Endometrial microvascular endothelial cells (primary cell): ENCODE data around the gene SMPD3. TPM values are rescaled to one million over a fixed set of nuclear protein-coding genes. Genes with fewer than 3 reads are reported as not detected.
"Not testable (repeated sequence)": the region's sequence is repeated elsewhere in the genome, so short reads cannot be mapped to it uniquely, and the experiment has no call there.

Source experiments
- in situ Hi-C: cut with HindIII; loops from 2 replicates; pipeline ENCODE4 v1.10.0; 2017; ENCODE audit warnings: low sequenced_read_pairs, low pct_unique_long_range_greater_than_20kb; ENCODE audit errors: inconsistent ontology term
- total RNA-seq: library from RNA; depleted of rRNA; stranded (reverse); fragments of >200 nt; gene quantifications from one replicate; pipeline ENCODE4 v1.2.3, GENCODE V29; 2015; ENCODE audit errors: inconsistent ontology term

SMPD3 gene
- not detected for total RNA-seq

DNA sequence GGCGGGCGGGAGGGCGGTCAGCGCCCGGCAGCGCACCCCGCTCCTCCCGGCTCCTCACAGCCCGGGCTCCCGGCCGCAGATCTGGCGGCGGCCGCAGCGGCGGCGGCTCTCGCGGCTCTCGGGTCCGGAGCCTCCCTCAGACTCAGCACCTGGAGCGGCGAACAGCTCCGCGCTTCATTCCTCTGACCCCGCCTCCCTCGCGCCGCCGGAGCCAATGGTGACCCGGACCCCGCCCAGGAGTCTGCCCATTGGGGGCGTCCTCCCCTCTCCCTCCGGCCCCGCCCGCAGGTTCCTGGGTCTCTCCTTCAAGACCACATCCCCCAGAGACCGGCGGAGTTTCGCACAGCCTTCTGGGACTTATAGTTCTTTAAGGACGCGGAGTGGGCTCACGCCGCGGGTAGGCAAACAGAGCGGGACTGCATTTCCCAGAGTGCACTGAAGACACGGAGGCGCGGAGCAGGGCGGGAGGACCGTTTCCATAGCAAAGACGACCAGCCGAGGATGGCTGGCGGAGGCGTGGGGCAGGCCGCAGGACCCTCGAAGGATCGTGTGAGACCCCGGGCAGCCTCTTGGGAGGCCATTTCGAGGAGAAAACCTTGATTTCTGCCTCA, at the start of gene SMPD3:
Gene SMPD3, minus strand, starts transcription at position 149 of the 611 bp plus-strand sequence. CDS start 76,327 bp downstream, outside the sequence.
- in situ Hi-C loops: no loop called here

DNA sequence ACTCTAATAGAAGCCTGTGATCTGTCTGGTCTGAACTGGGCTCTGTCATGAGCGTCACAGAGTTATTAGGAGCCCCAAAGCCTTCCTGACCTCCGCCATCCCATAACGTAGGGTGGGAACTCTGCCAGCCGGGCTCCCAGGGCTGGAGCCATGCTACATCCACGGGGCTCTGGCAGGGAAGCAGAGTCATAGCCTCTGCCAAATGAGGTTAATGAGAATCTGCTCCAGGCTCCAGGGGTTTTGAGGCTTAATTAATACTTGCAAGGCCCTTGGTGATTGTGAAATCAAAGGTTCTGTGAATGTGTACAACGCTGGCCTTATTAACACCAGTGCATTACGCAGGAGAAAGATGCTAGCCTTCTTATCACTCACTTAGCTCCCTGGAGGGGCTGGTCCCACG, 48.4 kb upstream of the SMPD3 start:
- in situ Hi-C loops: no loop called here

DNA sequence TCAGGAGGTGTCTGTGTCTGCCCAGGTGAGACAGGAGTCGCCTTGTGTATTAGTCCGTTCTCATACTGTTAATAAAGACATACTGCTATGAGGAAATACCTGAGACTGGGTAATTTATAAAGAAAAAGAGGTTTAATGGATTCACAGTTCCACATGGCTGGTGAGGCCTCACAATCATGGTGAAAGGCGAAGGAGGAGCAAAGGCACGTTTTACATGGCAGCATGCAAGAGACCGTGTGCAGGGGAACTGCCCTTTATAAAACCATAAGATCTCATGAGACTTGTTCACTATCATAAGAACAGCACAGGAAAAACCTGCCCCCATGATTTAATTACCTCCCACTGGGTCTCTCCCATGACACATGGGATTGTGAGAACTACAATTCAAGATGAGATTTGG, 46.0 kb upstream of the SMPD3 start:
- in situ Hi-C loops: not testable (repeated sequence)

DNA sequence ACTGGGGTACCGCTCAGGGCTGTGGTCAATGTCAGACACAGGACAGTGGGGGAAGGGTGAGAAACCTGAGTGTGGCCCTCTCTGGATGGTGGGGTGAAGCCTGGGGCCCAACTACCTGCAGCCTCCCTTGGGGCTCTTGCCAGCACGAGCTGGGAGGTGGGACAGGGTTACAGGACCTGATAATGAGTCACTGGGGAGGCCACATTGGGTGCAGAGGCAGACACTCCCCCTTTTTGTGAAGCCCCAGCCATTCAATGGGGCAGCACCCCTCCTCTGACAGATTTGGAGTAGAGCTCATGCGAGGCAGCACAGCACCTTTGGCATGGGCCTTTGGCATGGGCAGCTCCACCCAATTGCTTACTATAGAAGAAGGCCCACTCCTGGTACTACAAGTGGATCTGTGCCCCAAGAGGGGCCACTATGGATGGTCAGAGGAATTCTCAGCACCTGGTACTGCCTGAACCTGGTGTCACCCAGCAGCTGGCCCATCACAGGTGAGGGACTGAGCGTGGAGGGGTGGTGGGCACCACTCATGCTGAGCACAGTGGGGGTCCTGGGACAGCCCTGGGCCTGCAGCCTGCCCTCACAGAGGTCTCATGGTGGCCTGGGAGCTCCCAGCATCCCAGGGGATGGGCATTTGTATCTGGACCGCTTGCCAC, 45.2 kb upstream of the SMPD3 start:
- in situ Hi-C loops: no loop called here

- in situ Hi-C loops: no loop called here
Observed at GRCh38 chr16:68492543-68493411, 44.5 kb upstream of the SMPD3 start.

DNA sequence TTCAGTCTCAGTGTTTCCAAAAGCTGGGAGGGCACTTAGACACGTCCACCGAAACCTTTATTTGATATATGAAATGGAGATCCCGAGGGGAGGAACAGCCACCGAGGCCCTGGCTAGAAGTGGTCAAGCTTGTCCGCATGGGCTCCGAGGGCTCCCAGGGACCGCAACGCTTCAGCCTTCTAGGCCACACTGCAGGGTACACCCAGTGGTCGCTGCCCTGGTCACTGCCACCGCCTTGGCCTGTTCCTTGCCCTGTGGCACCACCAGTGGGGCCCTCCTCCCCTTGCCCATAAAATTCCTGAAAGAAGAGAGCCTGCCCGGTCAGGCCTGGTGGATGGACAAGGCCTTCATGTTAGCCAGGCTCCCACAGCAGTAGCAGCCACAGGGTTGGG, 43.8 kb upstream of the SMPD3 start:
- in situ Hi-C loops: no loop called here

DNA sequence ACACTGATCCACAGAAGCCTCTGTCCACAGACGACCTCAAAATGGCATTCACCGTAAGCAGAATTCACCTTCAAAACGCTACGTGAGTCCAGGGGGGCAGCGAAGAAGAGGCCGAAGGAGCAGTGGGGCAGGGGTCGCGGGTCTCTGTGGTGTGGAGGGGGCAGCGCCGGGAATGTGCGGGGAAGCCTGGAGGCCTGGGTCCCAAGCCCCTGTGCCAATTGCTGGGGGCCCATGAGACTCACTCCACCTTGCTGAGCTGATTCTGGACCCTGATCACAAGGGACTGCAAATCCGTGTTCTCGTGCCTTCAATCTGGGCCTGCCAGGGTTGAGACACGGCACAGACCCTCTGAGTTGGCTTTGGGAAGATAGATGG, 43.3 kb upstream of the SMPD3 start:
- in situ Hi-C loops: no loop called here

GRCh38 chr16:68490829-68491575, 42.7 kb upstream of the SMPD3 start:
- in situ Hi-C loops: no loop called here

GRCh38 chr16:68490358-68490757, 42.0 kb upstream of the SMPD3 start:
- in situ Hi-C loops: no loop called here

DNA sequence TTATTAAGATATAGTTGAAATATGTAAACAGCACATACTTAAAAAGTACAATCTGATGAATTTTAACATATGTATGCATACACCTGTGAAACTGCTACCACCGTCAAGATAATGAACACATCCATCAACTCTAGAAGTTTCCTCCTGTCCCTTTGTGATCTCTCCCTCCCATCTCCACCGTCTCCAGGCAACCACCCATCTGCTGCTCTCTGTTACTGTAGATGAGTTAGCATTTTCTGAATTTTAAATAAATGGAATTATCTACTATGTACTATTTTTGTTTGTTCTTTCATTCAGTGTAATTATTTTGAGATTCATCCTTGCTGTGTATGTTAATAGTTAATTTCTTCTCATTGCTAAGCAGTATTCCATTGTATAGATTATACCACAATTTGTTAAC, 40.2 kb upstream of the SMPD3 start:
- in situ Hi-C loops: no loop called here

DNA sequence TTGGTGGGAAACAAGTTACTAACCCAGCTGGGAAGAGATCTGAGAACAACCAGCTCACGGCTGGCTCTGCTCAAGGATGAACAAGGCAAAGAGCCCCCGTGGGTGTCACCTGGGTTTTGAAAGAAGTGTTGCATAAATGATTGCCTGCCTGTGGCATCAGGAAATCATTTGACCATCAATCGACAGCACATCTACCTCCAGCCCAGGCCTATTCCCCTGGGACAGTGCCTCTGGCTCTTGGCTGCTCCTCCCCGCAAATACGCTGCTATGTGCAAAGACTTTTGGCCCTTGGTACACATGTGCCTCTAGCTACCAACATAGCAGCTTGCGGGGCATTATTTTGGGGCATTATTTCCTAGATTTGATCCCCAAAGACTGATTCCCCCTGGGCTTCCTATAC, 39.4 kb upstream of the SMPD3 start:
- in situ Hi-C loops: no loop called here

- in situ Hi-C loops: no loop called here
Observed at GRCh38 chr16:68487203-68487514, 38.9 kb upstream of the SMPD3 start.

- in situ Hi-C loops: no loop called here
Observed at GRCh38 chr16:68486502-68487202, 38.3 kb upstream of the SMPD3 start.

DNA sequence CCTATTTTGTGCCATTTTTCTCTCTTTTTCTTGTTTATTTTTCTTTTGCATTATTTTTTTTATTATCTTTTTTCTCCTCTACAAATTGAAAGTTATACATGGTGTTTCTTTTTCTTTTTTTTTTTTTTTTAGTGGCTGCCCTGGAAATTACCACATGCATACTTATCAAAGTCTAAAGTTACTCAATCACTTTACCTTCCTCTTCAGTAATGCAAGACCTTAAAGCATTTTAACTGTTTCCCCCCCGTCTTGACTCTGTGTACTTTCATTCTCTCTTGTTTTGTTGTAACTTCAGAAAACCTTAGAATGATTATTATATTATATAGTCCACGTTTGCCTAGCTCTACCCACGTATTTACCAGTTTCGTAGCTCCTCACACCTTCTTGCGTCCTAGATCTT, 33.3 kb upstream of the SMPD3 start:
- in situ Hi-C loops: no loop called here

- in situ Hi-C loops: no loop called here
Observed at GRCh38 chr16:68480084-68480995, 32.0 kb upstream of the SMPD3 start.

GRCh38 chr16:68479271-68479670, 31.0 kb upstream of the SMPD3 start:
- in situ Hi-C loops: no loop called here

DNA sequence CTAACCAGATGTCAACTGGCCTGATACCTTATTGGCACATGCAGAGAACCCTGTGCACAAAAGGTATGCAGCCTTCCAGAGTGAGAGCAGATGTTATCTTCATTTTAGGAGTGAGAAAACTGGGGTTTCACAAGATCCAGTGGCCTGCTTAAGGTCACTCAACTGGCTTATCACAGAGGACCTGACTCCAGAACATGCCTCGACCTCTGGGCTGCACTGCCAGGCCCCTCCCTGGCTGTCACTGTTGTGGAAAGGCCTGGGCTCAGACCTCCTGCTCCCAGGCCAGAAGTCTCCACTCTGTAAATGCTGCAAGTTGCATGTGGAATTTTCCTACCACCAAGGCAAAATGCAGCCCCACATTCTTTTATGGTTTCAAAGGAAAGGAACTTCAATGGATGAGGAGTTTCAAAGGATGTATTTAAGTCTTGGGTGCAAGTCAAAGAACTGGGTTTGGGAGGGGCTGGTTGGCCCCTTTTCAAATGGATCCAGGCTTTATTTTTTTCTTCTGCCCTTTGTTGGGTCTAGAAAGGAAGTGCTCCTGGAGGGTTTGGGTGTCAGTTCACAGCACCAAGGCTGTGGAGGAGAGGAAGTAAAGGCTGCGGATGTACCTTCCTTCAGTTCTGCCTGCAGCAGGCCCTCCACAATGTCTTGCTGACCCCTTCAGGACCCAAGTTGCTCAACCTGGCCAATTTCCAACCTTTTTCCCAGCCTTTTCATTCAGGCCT, 30.4 kb upstream of the SMPD3 start:
- in situ Hi-C loops: no loop called here
